ENCODE results near the gene ZNF841. TPM values are rescaled to one million over a fixed set of nuclear protein-coding genes. Genes with fewer than 3 reads are reported as not detected.

ZNF841 gene
- total RNA-seq, 1 experiment from 2014 or later = 0.10 TPM

DNA sequence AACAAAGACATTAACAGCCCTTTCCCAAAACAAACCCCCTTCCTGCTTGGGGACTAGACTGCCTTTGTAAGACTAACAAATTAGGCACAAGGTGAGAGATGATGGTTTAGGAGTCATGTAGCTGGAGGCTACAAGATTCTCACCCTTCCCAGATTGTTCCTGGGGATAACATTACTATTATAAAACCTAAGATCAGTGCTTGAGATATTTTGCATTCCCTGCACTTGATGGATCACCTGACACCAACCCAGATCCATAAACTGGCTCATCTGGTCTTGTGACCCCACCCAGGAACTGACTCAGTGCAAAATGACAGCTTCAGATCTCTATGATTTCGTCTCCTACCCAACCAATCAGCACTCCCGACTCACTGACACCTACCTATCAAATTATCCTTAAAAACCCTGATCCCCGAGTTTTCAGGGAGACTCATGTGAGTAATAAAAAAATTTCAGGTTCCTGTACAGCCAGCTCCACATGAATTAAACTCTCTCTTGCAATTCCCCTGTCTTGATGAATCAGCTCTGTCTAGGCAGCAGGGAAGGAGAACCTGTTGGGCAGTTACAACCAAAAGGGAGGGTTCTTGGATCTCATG is 46.5 kb upstream of the ZNF841 start:
- Histone ChIP-seq H3K4me1 (ENCODE audit: control insufficient read depth in 1 of 2, insufficient read depth in 2 of 2, low read length in 2 of 2) (peaks cover 6 to 9% of the 10 kb centered on the region in 2 experiments; a peak in 2 of 4 replicates), H3K79me2 (ENCODE audit: insufficient read depth, low read length) (peaks cover 14% of the 10 kb centered on the region), H3K9ac (ENCODE audit: low read length) (no peak overlapping the region), H3K27ac (ENCODE audit: low read depth, low read length) (no peak overlapping the region), H3K36me3 (ENCODE audit: control insufficient read depth in 1 of 2, insufficient read depth in 2 of 2, low read length in 2 of 2) (no peaks in the 10 kb centered on the region), H3K9me2 (ENCODE audit: insufficient read depth) (no peaks in the 10 kb centered on the region), H3K4me2 (ENCODE audit: low read length) (no peak overlapping the region), H3K9me3 (ENCODE audit: control insufficient read depth in 1 of 2, insufficient read depth in 1 of 2, low read depth in 1 of 2, low read length in 2 of 2) (peaks cover 5% of the 10 kb centered on the region in 2 experiments; a peak in 2 of 4 replicates), H3K27me3 (ENCODE audit: insufficient read depth, low read length) (no peaks in the 10 kb centered on the region), H2AFZ (ENCODE audit: low read depth, low read length, poor library complexity, severe bottlenecking) (no peak overlapping the region), H4K20me1 (ENCODE audit: insufficient read depth) (no peaks in the 10 kb centered on the region), H3K4me3 (replicated peaks in 1 of 2; ENCODE audit: low read depth in 1 of 2, low read length in 2 of 2) (no peak overlapping the region)
- BruUV-seq (replicated peaks) = no TSS peak
- TF ChIP-seq EZH2 (IDR thresholded peaks at IDR 0.05) (no peak), SP1 (IDR thresholded peaks at IDR 0.05; ENCODE audit: low read depth) (no peak), POLR2AphosphoS5 (IDR thresholded peaks at IDR 0.05; ENCODE audit: low read depth, low read length) (no peak), EGR1 (IDR thresholded peaks at IDR 0.05; ENCODE audit: low read depth) (no peak), ELF1 (IDR thresholded peaks at IDR 0.05; ENCODE audit: borderline replicate concordance, low read depth) (no peak), CEBPB (IDR thresholded peaks at IDR 0.05; ENCODE audit: low read depth) (no peak), CBX3 (IDR thresholded peaks at IDR 0.05; ENCODE audit: low read depth) (no peak), ZNF274 (IDR thresholded peaks at IDR 0.05; ENCODE audit: low read depth, low read length) (no peak), POLR2A (IDR thresholded peaks at IDR 0.05; ENCODE audit: borderline replicate concordance, extremely low read depth, insufficient read depth, insufficient read length) (no peak), ZFX (IDR thresholded peaks at IDR 0.05) (no peak), FOSL1 (IDR thresholded peaks at IDR 0.05; ENCODE audit: low read depth) (no peak), EZH2phosphoT487 (IDR thresholded peaks at IDR 0.05; ENCODE audit: borderline replicate concordance) (no peak), TCF7L2 (IDR thresholded peaks at IDR 0.05; ENCODE audit: borderline replicate concordance, extremely low read depth, insufficient read depth, insufficient read length) (no peak), JUND (IDR thresholded peaks at IDR 0.05) (no peak), YY1 (IDR thresholded peaks at IDR 0.05; ENCODE audit: extremely low read depth, insufficient replicate concordance, low read depth, low read length) (no peak), SRF (IDR thresholded peaks at IDR 0.05; ENCODE audit: low read depth) (no peak)
- TF ChIP-seq, protein P1, sequence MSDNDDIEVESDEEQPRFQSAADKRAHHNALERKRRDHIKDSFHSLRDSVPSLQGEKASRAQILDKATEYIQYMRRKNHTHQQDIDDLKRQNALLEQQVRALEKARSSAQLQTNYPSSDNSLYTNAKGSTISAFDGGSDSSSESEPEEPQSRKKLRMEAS (IDR thresholded peaks at IDR 0.05) = no peak
- TF ChIP-seq, protein P2, sequence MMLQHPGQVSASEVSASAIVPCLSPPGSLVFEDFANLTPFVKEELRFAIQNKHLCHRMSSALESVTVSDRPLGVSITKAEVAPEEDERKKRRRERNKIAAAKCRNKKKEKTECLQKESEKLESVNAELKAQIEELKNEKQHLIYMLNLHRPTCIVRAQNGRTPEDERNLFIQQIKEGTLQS (IDR thresholded peaks at IDR 0.05) = no peak
- ChIA-PET CTCF (no interaction called here), RAD21 (ENCODE audit: low non-redundant PET in 1 of 2, low total read pairs in 2 of 2, uncharacterized antibody in 2 of 2, unreplicated experiment in 2 of 2) (no interaction called here), POLR2A (no interaction called here)
- intact Hi-C loops (cut with micrococcal nuclease) = no loop called here
- ATAC-seq (no peak), DNase-seq (ENCODE audit: low read depth, low spot score) (no peak)
